ENCODE measurements around the gene TFF3. TPM values are rescaled to one million over a fixed set of nuclear protein-coding genes. Genes with fewer than 3 reads are reported as not detected.

TFF3 gene
- polyA plus RNA-seq, 1 experiment = not detected

DNA sequence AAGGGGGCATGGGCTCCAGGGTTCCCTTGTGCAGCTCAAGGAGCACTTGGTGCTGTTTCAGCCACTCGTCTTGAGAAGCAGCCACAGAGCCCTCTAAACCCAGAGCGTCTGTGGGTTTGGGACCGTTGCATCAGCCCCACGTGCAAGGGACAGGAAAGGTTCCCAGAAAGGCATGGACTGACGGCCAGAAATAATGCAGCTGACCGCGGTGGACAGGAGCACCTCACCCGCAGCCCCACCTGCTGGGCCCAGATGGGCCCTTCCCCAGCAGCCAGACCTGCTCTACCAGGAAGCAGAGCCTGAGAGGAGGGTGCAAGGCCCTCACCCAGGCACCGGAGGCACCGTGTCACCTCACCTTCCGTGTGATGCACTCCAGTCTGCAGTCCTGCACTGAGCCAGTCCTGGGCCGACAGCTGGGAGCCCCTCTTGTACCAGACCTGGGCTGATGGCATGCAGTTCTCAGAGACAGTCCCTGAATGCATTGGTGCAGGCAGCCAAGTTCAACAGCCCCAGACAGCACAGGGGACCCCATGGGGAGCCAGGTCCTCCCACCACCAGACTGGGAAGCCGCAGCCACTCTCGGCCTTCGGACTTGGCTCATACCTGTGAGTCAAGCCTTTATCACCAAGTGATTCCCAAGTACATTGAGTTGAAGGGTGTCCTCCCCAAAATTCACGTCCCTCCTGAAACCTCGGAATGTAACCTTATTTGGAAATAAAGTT lies 4.8 kb upstream of the TFF3 start:
- ChIA-PET POLR2A (no interaction called here), CTCF (interaction anchor here (1.8 to 3.4 kb wide), 2 partner anchors 10 to 61 kb away, joined by 4 to 19 read pairs; no protein-coding TSS in a partner anchor)
- TF ChIP-seq, protein P1, sequence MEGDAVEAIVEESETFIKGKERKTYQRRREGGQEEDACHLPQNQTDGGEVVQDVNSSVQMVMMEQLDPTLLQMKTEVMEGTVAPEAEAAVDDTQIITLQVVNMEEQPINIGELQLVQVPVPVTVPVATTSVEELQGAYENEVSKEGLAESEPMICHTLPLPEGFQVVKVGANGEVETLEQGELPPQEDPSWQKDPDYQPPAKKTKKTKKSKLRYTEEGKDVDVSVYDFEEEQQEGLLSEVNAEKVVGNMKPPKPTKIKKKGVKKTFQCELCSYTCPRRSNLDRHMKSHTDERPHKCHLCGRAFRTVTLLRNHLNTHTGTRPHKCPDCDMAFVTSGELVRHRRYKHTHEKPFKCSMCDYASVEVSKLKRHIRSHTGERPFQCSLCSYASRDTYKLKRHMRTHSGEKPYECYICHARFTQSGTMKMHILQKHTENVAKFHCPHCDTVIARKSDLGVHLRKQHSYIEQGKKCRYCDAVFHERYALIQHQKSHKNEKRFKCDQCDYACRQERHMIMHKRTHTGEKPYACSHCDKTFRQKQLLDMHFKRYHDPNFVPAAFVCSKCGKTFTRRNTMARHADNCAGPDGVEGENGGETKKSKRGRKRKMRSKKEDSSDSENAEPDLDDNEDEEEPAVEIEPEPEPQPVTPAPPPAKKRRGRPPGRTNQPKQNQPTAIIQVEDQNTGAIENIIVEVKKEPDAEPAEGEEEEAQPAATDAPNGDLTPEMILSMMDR (IDR thresholded peaks at IDR 0.05; ENCODE audit: insufficient read depth, low read depth, low read length) = no peak
- H3K27me3 ChIP-seq (ENCODE audit: control insufficient read depth, insufficient read depth, low read length) = peaks cover 2% of the 10 kb centered on the region; the same call in 1 of the 2 replicates
- no peak overlapping the region for H3K4me3 ChIP-seq (ENCODE audit: low read depth, low read length)
- DNase-seq (ENCODE audit: low read depth) = no peak
- no peaks in the 10 kb centered on the region for H3K36me3 ChIP-seq (ENCODE audit: control insufficient read depth, insufficient read depth, low read length)

DNA sequence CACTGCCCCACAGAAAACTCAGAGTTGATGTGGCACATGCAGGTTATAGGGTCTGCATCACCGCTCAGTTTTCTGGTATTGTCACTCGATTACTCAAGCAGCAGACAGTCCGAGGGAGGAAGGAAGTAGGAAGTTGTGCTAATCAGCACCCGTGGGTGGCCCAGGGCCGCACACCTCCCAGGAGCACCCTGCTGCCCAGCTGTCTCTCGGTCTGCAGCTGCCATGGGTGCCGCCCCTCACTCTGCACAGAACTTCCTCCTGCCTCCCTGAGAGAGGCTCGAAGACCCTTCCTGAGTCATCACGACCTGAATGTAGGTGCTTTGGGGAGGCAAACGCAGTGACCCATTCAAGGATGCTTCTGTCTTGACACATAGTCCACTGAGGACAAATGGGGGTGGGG lies 4.2 kb upstream of the TFF3 start:
- DNase-seq (ENCODE audit: low read depth) = no peak
- CTCF ChIA-PET = interaction anchor here (1.8 to 3.4 kb wide), 2 partner anchors 9 to 61 kb away, joined by 4 to 19 read pairs; no protein-coding TSS in a partner anchor
- Histone ChIP-seq H3K27me3 (ENCODE audit: control insufficient read depth, insufficient read depth, low read length) (no peaks in the 10 kb centered on the region), H3K4me3 (ENCODE audit: low read depth, low read length) (no peak overlapping the region), H3K36me3 (ENCODE audit: control insufficient read depth, insufficient read depth, low read length) (no peaks in the 10 kb centered on the region)
- POLR2A ChIA-PET = no interaction called here
- TF ChIP-seq, protein P1 (IDR thresholded peaks at IDR 0.05; ENCODE audit: insufficient read depth, low read depth, low read length) = no peak

DNA sequence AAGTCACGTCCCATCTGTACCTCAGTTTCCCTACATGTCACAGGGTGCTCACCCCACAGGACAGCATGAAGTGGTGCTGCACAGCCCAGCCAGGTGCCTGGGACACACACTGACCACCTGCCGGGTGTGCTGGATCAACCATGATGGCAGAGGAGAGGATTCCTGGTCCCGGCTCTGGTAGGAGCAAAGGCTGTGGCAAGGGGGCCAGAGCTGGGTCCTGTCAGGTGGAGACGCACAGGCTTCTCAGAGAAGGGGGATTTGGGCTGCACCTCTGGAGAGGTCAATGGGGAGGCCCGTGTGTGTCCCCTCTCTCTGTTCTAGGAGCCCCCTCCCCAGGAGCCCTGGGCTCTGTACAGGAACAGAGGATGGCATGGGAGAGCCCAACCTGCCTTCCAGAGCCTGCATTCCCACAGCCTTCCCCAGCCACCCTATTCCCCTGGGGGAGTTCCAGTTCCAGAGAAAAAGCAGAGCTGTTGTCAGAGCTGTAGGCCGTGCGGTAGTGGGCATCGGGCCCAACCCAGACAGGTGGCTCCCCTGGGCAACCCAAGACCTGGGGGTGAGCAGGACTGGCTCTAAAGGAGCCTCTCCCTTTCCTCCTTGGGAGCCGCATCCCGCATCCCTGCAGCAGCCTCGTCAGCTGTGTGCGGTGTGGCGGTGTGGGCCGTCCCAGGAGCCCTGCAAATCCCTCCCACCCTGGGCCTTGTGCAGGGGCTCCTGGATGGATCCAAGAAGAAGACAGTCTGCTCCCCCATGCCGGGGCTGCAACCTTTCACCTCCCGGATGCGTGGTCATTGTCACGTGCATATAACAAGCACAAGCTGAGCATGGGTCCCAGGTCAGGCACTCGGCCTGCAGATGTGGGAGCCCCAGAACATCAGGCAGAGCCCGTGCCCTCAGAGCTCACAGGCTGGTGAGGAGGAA lies 2.9 kb upstream of the TFF3 start:
- TF ChIP-seq, protein P1 (IDR thresholded peaks at IDR 0.05; ENCODE audit: insufficient read depth, low read depth, low read length) = no peak
- Histone ChIP-seq H3K4me3 (ENCODE audit: low read depth, low read length) (no peak overlapping the region), H3K36me3 (ENCODE audit: control insufficient read depth, insufficient read depth, low read length) (no peaks in the 10 kb centered on the region), H3K27me3 (ENCODE audit: control insufficient read depth, insufficient read depth, low read length) (0 out of 2 replicates have a peak, but pooled peaks cover 1% of the 10 kb centered on the region)
- POLR2A ChIA-PET = no interaction called here
- DNase-seq (ENCODE audit: low read depth) = no peak
- CTCF ChIA-PET = interaction anchor here (0.7 to 3.4 kb wide), 3 partner anchors 8 to 172 kb away, joined by 3 to 19 read pairs (median 4); no protein-coding TSS in a partner anchor

DNA sequence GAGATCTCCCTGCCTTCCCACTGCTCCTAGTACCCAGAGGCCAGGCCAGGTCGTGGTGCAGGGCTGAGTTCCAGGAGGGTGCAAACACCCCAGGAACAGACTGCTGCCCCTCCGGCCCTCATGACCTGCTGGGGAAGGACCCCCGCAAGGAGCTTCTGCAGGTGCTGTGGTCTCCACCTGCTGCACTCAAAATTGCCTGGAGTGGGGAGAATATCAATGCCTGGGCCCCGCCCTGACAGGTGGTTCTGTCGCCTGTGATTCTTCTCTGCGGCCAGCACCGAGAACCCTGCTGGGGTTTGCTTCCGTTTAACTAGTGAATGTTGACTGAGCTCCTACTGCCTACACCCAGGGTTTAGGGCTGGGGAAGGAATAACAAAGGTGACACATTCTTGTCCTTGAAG lies 2.1 kb upstream of the TFF3 start:
- TF ChIP-seq, protein P1 (IDR thresholded peaks at IDR 0.05; ENCODE audit: insufficient read depth, low read depth, low read length) = no peak
- H3K4me3 ChIP-seq (ENCODE audit: low read depth, low read length) = no peak overlapping the region
- H3K27me3 ChIP-seq (ENCODE audit: control insufficient read depth, insufficient read depth, low read length) = 0 out of 2 replicates have a peak, but pooled peaks cover 1% of the 10 kb centered on the region
- H3K36me3 ChIP-seq (ENCODE audit: control insufficient read depth, insufficient read depth, low read length) = no peaks in the 10 kb centered on the region
- CTCF ChIA-PET = interaction anchor here (0.7 kb wide), 1 partner anchor 172 kb away, joined by 3 read pairs; no protein-coding TSS in a partner anchor
- no peak for DNase-seq (ENCODE audit: low read depth)
- POLR2A ChIA-PET = no interaction called here

DNA sequence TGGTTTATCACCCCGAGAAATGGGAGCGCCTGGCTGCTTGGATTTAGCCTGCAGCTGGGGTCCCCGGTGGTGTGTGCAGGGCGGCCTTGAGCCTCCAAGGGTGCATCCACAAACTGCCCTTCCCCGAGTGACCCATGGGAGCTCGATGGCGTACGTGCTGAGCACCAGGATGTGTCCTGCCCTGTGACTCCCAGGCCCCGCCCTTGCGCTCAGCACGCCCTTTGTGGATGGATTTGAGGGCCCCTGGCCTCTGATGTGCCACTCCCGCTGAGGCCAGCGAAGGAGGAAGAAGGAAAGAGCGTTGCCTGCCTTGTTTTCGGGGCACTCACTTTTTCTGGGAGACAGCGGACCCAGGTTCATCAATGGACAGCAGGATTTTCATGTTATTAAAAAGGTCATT lies 1.7 kb upstream of the TFF3 start:
- DNase-seq (ENCODE audit: low read depth) = no peak
- CTCF ChIA-PET = interaction anchor here (0.7 kb wide), 1 partner anchor 171 kb away, joined by 3 read pairs; no protein-coding TSS in a partner anchor
- Histone ChIP-seq H3K36me3 (ENCODE audit: control insufficient read depth, insufficient read depth, low read length) (no peaks in the 10 kb centered on the region), H3K27me3 (ENCODE audit: control insufficient read depth, insufficient read depth, low read length) (0 out of 2 replicates have a peak, but pooled peaks cover 1% of the 10 kb centered on the region), H3K4me3 (ENCODE audit: low read depth, low read length) (no peak overlapping the region)
- POLR2A ChIA-PET = no interaction called here
- TF ChIP-seq, protein P1 (IDR thresholded peaks at IDR 0.05; ENCODE audit: insufficient read depth, low read depth, low read length) = no peak
